ENCODE results near the gene SWT1.

GRCh38 chr1:185144233-185144632 lies 12.7 kb upstream of the SWT1 start:
- no peak for TF ChIP-seq CTCF (IDR thresholded peaks at IDR 0.05; ENCODE audit: insufficient read depth, low read length)
- no peak for TF ChIP-seq SPI1 (IDR thresholded peaks at IDR 0.05; ENCODE audit: borderline replicate concordance, low read depth)
